HT-29 (cell line): ENCODE measurements around the gene CDH4. TPM values are rescaled to one million over a fixed set of nuclear protein-coding genes. Genes with fewer than 3 reads are reported as not detected.
"Not testable (repeated sequence)": the region's sequence is repeated elsewhere in the genome, so short reads cannot be mapped to it uniquely, and the experiment has no call there.

ENCODE experiments used
- DNase-seq: peaks from one replicate; pipeline ENCODE4 v3.0.0-alpha.2; 2015; ENCODE audit warnings: low spot score
- total RNA-seq: library from RNA; depleted of rRNA; stranded (reverse); fragments of >200 nt; shearing (Covaris generic); gene quantifications from 2 replicates; pipeline ENCODE4 v1.2.3, GENCODE V29; 2014

The CDH4 gene
- total RNA-seq, 1 experiment from 2014 or later = not detected

DNA sequence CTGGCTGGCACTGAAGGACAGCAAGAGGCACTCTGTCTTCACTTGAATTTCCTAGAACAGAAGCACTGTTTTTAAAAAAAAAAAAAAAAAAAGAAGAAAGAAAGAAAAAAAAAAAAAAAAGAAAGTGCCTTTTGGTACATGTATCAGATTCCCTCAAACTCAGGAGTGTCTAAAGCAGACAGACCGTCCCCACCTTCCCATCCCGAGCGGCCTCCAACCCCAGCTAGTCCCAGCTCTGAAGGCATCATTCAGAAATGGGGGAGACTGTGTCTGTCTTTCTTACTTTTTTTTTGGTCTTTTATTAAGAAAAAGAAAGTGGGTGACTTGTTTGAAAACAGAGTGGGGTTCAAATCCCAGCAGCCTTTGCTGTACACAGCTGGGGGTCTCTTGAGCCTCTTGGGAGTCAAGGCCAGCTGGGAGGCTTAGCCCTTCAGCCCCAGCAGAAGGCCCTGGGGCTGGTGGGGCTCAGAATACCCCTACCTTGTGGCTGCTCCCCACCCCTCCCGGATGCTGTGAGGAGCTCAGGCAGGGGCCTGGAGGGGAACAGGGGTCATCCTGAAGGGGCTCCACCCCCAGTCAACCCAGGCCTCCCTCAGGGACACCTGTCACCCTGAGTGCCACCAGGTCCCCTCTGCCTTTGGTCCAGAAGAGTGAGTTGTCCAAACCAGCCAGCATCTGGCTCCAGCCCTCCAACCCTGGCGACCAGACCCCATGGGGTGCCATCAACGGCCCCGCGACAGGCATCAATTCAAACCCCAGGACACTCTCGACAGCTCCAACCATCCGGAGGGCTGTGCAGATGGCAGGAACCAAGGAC, 685.3 kb downstream of the CDH4 start:
- DNase-seq = no peak

GRCh38 chr20:61937963-61938838, 686.1 kb downstream of the CDH4 start:
- no peak for DNase-seq

DNA sequence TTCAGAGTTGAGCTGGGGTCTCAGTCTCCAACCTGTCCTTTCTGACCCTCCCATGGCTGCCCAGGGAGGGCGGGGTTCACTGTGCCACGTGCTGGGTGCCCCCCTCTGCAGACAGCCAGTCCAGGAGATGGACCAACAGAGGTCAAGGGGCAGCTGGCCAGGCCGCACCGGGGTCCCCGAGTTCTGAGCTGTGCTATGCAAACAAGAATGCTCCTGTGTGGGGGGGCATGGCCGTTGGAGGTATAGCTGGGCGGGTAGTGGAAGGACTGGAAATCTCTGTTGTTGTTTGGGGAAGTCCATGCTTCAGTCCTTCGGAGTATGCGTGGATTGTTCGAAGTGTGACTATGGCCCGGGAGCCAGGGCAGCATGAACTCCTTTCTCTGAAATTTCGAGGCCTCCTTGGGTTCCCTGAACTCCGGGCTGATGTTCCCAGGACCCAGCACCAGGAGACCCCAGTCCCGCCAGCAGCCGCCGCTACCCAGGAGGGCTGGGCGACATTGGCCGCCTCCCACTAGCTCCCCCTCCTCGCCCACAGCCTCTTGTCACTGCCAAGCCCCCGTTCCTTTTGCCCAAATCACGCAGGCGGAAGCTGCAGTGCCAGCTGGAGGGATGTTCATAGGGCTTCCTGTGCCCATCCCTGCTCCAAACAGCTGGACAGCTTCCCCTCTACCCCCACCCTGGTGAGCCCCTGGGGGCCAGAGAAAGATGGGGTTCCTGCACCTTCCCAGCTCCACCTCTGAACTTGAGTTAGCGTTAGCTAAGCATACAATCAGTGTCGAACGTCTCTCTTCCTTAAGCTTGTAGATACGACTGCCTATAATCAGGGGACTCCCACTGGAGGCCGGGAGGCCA, 687.0 kb downstream of the CDH4 start:
- DNase-seq = no peak

DNA sequence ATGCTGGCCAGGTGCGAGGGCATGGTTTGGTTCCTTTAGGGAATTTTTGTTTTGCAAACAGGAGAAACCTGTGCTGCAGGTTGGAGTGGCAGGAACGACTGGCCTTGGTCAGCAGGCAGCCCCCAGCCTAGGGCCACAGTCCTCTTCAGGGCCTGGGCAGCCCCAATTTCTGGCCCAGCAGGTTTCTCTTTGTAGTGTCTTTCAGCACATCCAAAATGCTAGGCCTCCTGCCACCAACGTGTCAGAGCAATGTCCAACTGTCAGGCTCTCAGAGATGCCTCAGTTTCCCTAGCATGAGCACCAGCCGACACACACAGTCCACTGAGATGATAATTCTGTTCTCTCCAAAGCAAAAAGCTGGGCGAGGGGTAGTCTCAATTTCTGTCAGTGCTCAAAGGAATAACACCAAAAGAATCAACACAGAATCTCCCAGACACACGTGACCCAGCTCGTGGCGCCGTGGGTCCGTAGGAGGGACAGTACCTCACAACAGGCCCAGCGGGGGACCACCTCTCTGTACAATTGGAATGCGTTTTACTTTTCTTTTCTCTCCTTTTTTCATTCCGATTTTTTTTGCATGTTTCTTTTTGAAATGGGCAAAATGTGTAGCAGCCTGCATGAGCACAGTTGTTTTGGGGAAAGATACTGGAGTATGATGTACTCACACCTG, 687.8 kb downstream of the CDH4 start:
- DNase-seq = no peak

GRCh38 chr20:61940491-61940890, 688.4 kb downstream of the CDH4 start:
- DNase-seq = no peak

DNA sequence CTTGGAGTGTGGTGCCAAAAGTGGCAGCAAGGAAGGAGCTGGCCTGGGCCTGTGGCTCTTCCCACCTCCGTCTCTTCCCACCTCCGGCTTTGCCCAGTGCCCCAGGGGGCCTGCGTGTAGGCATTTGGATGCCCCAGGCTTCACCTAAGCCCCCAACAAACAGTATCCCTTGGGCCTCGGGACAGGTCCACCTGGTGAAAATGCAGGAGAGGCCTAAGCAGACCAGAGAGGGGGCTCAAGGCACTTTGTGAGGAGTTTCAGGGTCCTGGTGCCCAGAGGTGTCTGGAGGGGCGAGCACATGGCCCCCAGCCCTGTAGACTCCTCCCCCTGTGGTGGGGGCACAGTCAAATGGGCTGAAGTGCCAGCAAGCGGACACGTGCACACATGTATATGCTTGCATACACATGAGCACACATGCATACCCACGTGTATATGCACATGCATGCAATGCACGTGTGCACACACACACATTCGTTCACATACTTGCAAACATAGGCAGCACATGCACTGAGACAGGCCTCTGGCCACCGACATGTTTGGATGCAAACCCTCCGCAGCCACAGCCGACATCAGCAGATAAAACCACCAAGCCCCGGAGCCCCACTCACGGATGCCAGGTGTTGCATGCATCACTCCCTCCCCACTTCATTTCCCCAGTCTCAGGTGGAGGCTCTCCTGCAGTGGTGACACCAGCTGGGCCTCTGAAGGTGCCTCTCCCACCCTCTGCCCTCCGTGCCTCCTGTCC, 689.1 kb downstream of the CDH4 start:
- no peak for DNase-seq

- DNase-seq = no peak
Observed at GRCh38 chr20:61941721-61942405, 689.8 kb downstream of the CDH4 start.

GRCh38 chr20:61942526-61942925, 690.5 kb downstream of the CDH4 start:
- no peak for DNase-seq

DNA sequence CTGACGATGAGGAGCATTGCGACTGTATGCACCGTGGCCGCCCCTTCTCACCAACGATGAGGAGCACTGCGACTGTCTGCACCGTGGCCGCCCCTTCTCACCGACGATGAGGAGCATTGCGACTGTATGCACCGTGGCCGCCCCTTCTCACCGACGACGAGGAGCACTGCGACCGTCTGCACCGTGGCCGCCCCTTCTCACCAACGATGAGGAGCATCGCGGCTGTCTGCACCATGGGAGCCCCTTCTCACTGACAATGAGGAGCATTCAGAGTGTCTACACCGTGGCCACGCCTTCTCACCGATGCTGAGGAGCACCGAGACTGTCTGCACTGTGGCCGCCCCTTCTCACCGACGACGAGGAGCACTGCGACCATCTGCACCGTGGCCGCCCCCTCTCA, 692.9 kb downstream of the CDH4 start:
- not testable (repeated sequence) for DNase-seq

DNA sequence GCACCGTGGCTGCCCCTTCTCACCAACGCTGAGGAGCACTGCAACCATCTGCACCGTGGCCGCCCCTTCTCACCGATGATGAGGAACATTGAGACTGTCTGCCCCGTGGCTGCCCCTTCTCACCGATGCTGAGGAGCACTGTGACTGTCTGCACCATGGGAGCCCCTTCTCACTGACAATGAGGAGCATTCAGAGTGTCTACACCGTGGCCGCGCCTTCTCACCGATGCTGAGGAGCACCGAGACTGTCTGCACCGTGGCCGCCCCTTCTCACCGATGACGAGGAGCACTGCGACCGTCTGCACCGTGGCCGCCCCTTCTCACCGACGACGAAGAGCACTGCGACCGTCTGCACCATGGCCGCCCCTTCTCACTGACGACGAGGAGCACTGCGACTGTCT, 693.4 kb downstream of the CDH4 start:
- DNase-seq = not testable (repeated sequence)

DNA sequence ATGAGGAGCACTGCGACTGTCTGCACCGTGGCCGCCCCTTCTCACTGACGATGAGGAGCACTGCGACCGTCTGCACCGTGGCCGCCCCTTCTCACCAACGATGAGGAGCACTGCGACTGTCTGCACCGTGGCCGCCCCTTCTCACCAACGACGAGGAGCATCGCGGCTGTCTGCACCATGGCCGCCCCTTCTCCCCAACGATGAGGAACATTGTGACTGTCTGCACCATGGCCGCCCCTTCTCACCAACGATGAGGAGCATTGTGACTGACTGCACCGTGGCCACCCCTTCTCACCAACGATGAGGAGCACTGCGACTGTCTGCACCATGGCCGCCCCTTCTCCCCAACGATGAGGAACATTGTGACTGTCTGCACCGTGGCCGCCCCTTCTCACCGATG, 696.0 kb downstream of the CDH4 start:
- not testable (repeated sequence) for DNase-seq

DNA sequence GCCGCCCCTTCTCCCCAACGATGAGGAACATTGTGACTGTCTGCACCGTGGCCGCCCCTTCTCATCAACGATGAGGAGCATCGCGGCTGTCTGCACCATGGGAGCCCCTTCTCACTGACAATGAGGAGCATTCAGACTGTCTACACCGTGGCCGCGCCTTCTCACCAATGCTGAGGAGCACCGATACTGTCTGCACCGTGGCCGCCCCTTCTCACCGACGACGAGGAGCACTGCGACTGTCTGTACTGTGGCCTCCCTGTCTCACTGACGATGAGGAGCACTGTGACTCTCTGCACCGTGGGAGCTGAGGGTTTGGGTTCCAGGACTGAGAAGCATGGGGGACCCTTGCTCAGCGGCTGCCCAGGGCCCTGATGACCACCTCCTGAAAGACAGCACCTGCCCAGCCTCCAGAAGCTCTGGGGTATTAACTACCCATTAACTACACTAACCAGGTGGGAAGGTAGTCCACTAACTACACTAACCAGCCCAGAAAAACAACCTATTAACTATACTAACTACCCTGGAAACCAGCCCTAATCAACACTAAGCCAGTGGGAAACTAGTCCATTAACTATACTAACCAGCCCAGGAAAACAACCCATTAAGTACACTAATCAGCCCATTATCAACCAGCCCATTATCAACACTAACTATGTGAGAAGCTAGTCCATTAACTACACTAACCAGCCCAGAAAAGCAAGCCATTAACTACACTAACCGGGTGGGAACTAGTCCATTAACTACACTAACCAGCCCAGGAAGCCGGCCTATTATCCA, 696.7 kb downstream of the CDH4 start:
- DNase-seq = no peak

DNA sequence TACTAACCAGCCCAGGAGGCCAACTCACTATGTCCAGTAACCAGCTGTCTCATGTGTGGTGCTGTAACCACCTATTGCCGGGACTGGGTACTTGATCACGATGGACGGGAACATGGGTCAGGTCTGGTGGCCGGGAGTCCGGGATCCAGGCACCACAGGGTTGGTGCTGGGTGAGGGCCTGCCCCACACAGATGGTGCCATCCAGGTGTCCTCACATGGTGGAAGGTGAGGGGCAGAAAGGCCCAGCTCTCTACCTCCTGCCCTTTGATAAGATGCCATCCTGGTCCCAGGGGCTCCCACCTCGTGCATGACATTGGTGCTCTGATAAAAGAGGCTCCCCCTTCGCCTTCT, 697.3 kb downstream of the CDH4 start:
- no peak for DNase-seq

DNA sequence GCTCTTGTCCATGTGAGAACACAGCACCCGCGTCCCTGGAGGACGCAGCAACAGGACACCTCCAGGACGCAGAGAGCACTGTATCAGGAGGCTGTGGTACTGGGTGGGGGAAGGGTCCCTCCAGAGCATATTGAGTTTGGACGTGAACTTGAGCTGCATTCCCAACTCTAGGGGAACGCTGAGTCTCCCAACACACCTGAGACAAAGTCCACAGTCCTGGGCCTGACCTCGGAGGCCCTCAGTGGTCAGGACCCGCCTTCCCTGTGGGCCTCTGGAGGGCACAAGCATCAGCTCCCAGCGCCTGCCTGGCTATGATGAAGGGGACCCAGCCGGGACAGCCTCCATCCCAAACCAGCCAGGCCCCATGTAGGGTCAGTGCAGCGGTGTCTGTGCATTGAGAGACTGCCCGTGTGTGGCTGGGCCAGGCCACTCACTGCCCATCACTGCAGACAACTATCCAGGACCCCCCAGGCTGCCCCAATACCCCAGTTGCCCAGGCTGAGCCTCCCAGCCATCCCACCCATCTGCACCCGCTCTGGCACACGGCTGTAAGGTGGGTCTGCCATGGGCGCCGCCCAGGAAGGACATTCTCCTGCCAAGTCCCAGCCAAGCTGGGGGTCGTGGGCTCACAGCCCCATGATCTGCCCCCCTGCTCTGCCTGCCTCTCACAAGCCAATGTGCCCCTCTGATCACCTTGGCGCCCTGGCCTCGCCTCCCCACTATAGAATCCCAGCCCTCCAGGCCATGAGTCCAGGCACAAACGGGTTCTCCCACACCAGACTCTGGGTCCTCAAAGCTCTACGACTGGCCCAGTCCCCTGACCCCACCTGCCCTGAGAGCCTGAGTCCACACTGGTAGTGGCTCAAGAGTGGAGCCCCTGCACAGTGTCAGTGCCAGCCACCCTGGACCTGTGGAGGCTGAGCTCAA, 697.9 kb downstream of the CDH4 start:
- DNase-seq = no peak

DNA sequence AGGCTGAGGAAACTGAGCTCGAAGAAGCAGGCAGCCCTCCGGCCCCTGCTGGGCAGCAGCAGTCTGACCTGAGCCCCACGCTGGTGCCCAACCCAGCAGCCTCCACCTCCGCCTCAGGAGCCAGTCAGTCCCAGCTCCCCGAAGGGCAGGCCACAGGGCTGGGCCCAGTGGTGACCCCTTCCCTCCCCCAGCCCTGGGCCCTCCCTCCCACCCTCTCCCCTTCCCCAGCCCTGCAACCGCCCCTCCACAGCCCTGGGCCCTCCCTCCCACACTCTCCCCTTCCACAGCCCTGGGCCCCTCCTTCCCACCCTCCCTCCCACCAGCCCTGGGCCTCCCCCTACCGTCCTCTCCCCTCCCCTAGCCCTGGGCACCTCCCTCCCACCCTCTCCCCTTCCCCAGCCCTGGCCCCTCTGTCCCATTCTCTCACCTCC, 698.6 kb downstream of the CDH4 start:
- no peak for DNase-seq

- DNase-seq = no peak
Observed at GRCh38 chr20:61951695-61952533, 699.9 kb downstream of the CDH4 start.
